CD1c-positive myeloid dendritic cell (primary cell): ENCODE measurements around the gene FHOD3.

Source experiments
- DNase-seq: peaks from one replicate; pipeline ENCODE4 v3.0.0-alpha.2; 2016; ENCODE audit errors: extremely low spot score

The FHOD3 gene

DNA sequence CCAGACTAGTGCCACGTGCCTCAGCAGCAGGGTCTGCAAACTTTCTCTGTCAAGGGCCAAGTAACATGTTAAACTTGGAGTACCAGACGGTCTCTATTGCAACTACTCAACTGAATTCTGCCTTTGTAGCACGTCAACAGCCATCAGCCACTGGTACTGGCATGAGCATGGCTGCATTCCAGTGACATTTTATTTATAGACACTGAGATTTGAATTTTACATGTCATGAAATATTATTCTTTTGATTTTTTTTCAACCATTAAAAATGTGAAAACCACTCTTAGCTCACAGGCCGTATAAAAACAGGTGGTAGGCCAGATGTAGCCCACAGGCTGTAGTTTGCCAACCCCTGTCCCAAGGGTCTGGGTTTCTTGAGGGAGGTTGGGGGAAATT, 331.6 kb downstream of the FHOD3 start:
- no peak for DNase-seq

DNA sequence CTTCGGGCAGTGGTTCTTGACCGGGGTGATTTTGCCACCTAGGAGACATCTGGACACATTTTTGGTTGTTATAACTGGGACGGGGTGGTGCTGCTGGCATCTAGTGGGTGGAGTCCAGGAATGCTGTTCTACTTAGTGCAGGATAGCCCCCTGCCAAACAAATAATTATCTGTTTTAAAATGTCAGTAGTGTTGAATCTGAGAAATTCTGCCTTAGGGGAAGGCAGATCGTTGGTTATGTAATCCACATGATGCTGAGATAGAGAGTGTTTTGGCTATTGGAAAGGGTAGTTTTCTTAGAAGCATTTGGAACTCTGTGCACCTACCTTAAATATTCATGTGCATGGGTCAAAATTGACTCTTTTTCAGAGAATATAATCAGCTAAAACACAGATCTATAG, 332.3 kb downstream of the FHOD3 start:
- DNase-seq: no peak

DNA sequence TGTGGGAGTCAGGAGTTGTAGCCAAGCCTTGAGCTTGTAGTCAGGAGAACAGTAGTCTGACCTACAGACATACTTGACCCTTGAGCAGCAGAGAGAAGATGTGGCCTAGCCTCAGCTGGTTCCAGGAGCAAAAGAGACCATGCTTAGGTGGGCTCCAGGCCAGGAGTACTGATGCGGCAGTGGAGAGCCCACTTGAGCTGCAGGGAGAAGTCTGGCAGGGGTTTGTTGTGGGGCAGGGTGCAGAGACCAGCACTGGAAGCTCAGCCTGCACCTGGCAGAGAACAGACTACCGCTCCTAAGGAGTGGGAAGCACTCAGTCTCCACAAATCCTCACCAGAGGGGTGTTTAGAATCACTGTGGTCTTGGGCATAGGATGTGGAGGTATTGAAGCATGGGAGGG, 333.4 kb downstream of the FHOD3 start:
- no peak for DNase-seq

DNA sequence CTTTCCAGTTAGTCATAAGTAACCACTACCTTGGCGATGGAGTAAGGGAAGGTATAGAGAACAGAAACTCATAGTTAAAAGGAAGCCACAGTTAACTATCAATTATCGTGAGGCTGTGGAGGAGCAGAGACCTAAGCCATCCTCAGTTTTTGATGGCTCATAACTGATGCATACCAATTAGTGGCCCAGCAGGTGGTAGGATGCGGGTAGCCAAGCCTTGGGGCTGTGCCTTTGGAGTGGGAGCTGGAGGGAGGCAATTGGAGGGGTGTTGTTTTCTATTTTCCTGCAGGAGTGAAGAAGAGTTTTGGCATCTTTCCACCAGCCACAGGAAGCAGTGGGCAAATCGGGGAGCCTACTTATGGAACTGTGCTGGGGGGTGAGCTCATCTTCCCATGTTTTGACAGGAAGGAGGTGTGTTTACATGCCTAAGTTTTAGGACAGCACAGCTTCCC, 336.5 kb downstream of the FHOD3 start:
- DNase-seq: no peak

DNA sequence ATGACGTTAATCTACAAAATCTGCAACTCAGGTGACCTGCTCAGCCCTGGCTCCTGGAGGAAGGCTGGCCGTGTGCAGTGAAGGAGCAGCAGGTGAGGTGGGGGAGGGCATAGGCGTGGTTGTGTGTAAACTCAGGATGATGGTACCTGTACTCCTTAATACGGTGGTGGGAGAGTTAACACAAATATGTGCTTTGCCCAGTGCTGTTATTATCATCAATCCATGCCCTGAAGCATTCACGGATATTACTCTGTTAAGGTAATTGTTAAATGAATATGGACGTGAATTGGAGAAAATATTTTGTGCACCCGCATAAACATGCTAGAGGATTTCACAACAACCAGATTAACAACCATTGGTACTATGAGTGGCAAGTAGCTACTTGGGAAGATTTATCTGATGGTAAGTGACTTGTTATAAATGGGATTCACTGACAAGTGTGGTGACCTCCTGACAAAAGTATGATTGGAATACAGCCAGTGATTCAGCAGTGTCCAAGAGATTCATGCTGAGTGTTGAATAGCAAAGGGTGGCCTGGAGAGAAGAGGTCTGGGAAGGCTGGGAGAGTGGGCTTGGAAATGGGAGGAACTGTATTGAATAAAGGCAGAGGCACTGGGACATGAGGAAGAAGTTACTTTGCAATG, 337.2 kb downstream of the FHOD3 start:
- no peak for DNase-seq

DNA sequence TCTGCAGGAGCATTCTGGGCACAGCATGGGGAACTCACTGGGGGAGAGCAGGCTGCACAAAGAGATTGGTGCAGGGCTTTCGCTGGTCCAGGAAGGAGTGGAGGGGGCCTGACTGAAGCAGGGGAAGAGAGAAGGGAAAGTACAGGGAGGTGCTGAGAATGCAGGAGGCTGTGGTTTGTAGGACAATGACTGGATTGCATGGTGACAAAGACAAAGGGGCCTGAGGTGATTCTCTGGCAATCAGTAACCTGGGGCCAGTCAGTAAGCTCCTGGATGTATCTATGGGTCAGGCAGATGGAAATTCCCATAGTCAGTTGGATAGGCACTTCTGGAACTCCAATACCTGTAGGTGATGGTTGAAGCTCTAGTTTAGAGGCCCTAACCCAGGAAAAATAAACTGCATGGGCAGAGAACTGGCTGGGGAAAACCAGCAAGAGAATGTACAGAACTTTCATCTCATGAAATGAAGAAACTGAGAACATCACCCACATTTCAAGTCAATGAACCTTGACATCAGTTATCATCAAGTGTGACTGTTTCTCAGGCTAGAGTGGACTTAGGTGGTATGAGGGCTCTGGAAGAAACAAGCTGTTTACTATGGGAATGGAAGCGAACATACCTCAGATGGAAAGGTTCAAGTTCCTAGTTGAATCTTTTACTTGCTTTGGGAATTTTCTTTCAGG, 338.0 kb downstream of the FHOD3 start:
- no peak for DNase-seq

DNA sequence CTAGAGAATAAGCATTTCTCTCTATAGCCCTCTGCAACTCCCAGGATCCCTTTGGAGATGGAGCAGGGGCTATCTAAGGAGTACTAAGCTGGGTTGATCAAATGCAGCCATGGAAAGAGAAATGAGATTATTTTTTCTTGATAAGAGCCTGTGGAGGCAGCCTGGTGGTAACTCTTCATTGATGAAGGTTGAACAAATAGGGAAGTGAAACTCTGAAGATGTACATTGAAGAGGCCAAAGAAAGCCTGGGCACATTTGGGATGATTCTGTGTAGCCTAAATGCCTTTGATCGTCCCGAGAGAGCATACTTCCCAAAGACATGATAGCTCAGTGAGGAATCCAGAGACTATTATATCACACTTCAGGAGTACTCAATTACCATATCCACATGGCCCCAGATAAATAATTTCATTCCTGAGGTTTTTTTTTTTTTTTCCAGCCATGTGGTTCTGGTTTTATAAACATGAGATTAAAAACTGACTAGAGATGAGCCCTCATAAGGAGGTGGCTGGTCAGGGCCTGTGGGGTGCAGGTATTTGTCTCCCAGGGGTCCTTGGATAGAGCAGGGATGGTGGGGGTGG, 338.8 kb downstream of the FHOD3 start:
- no peak for DNase-seq

DNA sequence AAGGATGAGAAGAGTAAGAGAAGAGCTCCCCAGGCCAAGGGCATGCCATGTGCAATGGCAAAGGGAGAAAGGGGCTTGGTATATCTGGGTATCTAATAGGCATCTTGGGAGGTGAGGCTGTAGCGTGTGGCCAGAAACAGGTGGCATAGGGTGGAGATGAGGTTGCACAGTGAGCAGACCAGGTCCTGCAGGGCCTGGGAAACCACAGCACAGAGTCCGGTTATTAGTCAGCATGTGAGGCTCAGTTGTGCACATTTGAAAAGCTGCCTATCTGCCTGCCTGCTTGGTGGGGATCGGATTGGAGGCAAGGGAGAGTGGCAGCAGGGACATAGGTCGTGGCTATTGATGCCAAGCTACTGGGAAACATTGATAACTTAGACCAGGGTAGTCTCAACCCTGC, 340.7 kb downstream of the FHOD3 start:
- DNase-seq: no peak

DNA sequence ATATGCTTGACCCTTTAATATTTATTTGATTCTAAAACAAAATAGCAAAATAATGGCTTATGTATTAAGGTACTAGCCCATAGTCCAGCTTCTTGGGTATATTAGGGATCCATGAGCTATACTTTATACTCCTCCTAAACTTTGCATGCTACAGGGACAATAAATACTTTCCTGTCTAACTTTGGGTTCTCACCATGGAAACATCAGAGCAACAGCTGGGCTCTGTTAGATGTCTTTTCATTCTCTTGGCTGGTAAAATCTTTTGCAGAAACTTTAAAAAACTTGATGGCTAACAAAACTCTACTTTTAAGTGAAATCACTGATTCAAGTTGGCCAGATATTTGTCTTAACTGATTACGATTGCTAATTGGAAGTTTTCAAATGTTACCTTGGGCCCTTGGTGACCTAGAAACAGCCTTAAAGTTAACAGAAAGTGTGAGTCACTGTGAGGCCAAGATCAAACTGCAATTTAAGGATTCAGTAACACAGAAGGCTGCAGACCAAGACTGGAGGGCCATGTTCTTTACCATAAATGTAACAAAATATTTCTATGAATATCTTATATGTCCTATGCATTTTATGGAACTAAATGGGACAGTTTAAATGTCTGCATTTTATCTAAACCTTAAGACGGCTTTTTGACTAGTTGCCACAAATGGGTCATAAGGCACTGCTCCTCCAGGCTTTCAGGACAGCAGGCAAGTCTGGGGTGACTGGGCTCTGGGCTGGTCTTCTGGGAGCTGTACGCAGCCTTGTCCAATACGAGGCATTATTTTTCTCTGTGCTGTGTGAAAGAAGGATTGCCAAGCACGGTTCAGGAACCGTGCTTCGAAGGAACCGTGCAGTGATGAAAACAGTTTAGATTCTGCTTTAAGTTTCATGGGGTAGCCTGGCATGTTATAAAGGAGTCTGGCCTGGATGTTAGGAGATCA, 342.8 kb downstream of the FHOD3 start:
- no peak for DNase-seq

DNA sequence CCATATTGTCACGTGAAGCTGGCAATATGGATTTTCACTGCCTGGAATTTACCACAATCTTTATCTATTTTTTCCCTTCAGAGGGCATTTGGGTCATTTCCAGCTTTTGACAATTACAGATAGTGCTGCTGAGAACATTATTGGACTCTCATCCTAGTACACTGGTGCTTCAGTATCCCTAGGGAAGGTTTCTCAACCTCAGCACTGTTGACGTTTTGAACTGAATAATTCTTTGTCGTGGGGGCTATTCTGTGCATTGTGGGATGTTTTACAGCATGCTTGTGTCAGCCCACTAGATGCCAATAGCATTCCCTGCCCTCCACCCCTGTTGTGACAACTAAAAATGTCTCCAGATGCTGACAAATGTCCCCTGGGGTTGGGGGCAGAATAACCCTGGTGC, 345.5 kb downstream of the FHOD3 start:
- DNase-seq: no peak

DNA sequence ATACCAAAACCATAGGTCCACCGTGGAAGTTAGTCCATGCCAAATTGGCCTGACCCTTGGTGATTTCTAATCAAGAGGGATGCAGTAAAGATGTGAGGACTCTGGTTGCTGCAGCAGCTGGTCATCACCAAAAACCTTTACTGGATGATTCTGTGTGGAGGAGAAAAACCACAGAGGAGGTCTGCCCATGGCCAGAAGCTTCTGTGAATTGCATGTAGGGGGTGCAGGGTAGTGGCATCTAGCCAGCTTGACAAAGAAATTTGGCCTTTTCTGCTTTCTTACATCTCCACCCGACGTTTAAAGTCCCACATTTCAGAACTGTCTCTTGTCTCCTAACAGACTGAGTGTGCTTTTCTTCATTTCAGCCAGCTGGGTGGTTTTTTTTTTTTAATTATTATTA, 351.3 kb downstream of the FHOD3 start:
- no peak for DNase-seq

DNA sequence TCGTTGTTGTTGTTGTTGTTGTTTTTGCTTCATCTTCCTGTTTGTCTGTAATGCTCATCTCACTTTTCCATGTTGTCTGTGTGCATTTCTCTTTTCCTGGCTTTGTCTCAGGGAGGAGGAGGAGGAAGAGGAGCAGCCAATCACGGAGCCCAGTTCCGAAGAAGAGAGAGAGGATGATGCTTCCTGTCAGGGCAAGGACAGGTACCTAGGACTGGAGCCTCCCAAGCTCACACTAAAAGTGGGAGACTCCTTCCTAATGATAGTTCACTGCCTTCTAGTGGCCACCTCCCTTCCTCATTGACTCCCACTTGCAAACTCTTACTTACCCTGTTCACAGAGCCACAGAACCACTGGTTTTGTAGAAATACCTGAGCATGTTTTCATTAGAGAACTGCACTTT, 351.7 kb downstream of the FHOD3 start:
- no peak for DNase-seq

DNA sequence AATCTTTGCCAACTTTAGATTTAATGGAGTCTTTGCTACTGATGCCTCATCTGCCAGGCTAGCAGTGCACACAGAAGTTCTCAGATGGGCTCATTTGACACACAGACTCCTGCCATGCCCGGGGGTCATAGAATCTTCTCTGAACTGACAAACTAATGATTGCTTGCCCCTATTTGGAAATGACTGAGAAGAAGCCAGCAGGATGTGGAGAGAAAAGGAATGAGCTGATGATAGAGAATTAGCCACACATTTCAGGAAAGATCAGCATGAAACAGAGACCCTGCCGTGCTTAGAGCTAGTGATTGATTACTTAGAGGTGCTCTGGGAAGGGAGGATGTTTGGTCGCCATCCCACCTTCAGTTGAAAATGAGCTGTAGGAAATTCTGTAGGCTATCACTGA, 352.8 kb downstream of the FHOD3 start:
- no peak for DNase-seq

DNA sequence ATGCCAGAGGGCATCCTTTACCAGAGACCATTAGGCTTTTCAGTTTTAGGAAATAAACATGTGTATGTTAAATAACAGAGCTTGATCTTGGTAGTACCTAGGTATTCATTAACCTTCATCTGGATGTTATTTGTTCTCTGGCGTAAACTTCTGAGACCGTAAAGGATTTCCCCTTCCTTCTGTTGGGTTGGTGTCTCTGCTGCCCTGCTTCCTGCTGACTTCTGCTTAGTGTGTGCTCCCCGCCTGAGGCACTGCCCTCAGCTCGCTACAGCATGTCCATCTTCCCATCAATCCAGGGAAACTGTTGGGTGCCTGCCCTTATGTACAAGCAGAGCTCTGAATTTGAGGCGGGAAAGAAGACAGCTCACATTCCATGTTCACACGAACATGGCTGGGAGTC, 353.4 kb downstream of the FHOD3 start:
- DNase-seq: no peak

DNA sequence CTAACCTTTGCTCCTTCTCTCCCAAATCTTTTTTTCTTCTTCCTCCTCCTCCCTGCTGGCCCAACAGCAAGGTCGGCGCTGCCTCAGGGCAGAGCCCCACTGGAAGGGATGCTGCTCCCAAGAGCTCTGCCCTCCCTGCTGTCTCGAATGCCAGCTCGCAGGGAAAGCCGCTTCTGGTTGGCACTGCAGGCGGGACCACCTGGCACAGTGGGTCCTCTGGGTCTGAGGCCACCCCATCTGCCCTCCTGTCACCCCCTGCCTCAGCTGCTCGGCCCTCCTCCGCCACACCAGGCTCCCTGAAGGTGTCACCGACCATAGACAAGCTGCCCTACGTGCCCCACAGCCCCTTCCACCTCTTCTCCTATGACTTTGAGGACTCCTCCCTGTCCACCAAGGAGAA, 355.0 kb downstream of the FHOD3 start:
- no peak for DNase-seq

DNA sequence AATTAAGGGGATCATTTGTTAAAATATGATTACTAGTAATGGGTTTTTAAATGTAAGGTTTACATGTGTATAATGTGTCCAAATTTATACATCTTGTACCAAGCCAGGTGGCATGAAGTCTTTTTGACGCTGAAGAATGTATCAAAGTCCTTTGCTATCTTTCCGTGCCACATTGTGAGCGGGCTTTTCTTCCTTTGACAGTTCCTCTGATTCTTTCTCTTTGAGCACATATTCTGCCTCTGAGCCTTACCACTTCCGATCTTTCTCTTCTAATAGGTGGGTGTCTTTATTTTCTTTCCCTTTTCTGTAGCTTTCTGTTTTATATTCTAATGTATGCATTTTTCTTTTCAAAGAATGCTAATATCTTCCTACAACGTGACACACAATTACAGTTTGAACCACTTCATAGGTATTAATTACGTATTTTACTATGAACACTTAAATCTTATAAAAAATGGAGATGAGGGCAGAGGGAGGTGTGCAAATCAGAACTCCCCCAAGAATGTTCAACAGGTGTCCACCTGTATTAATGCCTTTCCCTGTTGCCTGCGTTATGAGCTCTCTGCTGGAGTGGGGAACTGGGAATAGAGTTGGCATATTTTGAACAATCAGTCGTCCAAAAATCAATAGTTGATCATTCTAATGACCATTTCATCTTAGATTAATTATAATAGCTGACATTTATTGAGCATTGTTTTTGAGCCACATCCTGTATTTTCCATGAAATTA, 355.8 kb downstream of the FHOD3 start:
- DNase-seq: no peak

DNA sequence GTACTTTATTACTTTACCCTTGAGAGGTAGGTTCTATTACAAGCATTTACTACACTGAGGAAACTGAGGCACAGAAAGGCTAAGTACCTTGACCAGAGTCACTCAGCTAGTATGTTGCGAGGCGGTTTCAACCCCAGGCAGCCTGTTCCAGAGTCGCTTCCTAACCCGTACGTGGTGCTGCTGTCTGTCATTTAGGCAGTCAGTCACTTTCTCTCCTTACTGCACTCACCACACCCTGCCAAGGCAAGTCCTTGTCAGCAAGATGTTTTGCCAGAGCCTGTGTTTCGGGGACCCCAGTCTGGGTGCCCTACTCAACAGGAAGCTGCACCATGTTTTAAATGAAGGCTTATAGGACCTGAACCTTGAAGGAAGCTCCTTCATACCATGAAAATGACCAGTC, 356.4 kb downstream of the FHOD3 start:
- no peak for DNase-seq

DNA sequence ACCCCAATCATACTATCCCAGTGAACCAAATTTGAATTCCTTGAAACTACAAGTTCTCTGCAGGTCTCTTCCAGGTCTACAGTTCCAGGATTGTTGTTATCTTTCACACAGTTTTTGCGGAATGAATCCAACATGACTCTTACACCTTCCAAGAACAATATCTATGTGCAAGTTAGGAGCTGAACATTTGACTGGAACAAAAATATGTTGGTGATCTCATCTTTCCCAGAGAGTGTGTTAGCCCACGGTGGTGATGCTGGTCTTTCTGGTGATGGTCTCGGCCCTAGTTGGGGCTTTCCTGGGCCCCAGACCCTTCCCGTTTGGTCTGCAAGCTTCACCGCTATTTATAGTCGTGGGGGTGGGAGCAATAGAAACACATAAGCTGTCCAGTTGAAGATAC, 357.6 kb downstream of the FHOD3 start:
- DNase-seq: no peak

DNA sequence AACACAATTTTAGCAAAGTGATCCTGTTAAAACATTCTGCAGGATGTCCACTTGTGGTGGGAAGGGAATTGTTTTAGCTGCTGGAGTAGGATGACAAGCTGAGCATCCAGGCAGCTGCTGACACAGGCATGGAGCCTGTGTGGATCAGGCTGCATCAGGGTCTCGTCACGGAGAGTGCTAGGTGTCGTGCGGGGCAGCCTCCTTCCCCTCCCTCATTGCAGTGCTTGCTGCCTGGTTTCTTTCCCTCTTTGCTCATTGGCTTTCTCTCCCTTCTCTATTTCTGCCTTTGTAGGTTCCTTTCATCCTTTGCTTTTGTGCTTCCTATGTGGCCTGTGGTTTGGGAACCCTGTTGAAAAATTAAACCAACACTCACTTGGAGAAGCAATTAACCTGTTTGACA, 358.4 kb downstream of the FHOD3 start:
- DNase-seq: no peak

DNA sequence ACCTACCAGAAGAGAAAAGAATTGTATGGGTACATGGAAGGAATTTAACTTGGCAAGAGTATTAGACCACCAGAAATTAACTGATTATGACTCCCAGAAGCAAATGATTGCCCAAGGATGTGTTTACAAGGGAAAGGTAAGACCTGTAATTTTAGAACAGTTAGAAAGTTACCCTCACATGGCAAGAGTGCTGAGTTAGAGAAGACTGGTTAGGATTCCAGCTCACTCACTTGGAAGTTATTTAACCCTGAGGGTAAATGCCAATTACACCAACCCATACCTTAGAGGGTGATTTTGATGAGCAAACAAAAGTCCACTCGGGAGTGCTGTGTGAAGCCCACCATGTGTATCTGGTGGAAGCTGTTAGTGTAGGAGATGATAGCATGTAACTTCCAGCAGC, 361.1 kb downstream of the FHOD3 start:
- no peak for DNase-seq

DNA sequence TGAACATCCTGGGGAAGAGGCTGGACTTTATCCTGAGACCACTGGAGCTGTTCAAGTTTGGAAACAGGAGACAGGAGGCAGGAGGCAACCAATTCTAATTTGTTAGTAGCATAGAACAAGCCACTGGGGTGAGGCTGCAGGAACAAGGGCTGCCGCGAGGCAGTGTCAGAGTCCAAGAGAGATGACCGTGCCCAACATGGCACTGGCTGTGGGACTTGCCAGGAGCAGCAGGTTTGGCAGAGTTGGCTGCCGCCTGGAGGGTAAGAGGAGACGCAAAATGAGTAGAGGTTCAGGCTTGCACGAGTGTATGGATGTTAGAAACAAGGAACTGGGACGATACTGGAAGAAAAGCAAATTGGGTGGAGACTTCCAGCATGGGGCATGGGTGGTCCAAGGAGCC, 362.8 kb downstream of the FHOD3 start:
- DNase-seq: no peak

DNA sequence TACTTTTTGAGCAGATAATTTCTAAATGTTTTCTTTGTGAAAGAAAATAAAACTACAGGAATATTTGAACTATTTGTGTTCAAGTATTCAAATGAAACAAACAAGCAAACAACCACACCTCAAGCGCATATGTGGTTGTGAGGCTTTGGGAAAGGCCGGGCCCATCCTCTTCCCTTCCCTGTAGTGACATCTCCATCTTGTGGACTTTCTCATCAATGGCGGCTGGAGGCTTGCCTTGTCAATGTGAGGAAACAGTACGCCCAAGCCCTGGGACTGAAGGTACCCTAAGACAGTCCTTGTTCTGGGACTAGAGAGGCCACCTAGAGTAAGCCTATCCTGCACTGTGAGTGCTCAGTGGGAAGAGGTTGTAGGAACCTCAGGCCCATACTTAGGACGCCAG, 364.5 kb downstream of the FHOD3 start:
- DNase-seq: no peak
